B cell (primary cell): Measurements from ENCODE around the gene ZC3H18.

Source experiments
- EZH2 ChIP-seq: IDR thresholded peaks from 2 replicates; pipeline ENCODE4 v1.6.1; 2012; ENCODE audit warnings: borderline replicate concordance, low read depth, mild to moderate bottlenecking, moderate library complexity, low read length; ENCODE audit not compliant: insufficient read depth, poor library complexity, severe bottlenecking
- TF ChIP-seq, protein P1 (sequence below): fragments of 200-600 bp; IDR thresholded peaks from one replicate; pipeline ENCODE4 v1.8.0; 2022; ENCODE audit warnings: antibody characterized with exemption, mild to moderate bottlenecking

DNA sequence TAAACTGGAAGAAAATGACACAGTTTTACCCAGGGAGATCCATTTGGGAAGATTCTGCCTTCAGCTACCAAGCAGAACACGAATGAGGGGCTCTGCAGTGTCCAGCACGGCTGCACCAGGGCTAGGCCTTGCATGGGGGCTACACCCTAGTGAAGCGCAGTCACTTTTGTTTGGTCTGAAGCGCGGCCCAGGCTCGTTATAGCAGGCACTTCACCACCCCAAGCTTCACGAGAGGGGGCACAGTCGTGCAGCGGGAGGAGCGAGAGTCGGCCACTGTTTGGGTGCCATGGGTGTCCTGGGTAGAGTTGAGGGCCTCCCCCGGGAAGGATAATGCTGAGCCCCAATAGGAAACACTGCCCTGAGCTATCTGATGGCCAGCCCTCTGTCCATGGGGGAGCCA, 46.5 kb downstream of the ZC3H18 start:
- TF ChIP-seq, protein P1, sequence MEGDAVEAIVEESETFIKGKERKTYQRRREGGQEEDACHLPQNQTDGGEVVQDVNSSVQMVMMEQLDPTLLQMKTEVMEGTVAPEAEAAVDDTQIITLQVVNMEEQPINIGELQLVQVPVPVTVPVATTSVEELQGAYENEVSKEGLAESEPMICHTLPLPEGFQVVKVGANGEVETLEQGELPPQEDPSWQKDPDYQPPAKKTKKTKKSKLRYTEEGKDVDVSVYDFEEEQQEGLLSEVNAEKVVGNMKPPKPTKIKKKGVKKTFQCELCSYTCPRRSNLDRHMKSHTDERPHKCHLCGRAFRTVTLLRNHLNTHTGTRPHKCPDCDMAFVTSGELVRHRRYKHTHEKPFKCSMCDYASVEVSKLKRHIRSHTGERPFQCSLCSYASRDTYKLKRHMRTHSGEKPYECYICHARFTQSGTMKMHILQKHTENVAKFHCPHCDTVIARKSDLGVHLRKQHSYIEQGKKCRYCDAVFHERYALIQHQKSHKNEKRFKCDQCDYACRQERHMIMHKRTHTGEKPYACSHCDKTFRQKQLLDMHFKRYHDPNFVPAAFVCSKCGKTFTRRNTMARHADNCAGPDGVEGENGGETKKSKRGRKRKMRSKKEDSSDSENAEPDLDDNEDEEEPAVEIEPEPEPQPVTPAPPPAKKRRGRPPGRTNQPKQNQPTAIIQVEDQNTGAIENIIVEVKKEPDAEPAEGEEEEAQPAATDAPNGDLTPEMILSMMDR, result no peak
- no peak for TF ChIP-seq EZH2
